K562 (cell line): Measurements from ENCODE around the gene ADAM22. TPM values are rescaled to one million over a fixed set of nuclear protein-coding genes. Genes with fewer than 3 reads are reported as not detected.

Experiments
- ATAC-seq: fragments of 200-7000 bp; cut with Tn5 transposase; 3 replicates; pipeline ENCODE4 v1.9.1; 2020; ENCODE audit warnings: moderate library complexity
- BruUV-seq: library from RNA; stranded (reverse); fragments of 400-500 nt; replicated peaks from 2 replicates; lab custom pipeline; 2021; lab: Mats Ljungman, UMichigan
- CTCF ChIA-PET: fragments of 300-600 bp; formaldehyde crosslinking; extraction: SDS; loops from one replicate; lab custom pipeline; 2021; ENCODE audit warnings: low intra/inter-chr PET ratio; lab: Yijun Ruan, JAX
- POLR2A ChIA-PET: fragments of 300-600, 350-650 bp; sonication (Branson Sonifier 250); formaldehyde crosslinking; extraction: SDS; loops from one replicate; lab custom pipeline; 2021; ENCODE audit warnings: antibody characterized with exemption, inconsistent platforms; lab: Yijun Ruan, JAX
- DNase-seq, 4 experiments: peaks; one replicate each; pipeline versions ENCODE4 v3.0.0 to v3.0.0-alpha.2; 2011 to 2018; ENCODE audit warnings: low spot score in 3 of 4, mixed read lengths in 3 of 4; ENCODE audit errors: extremely low read depth in 1 of 4
- FAIRE-seq: peaks from 2 replicates; lab custom pipeline; 2011; peaks lifted over from hg19 to GRCh38; lab: Jason Lieb, UNC
- H2AFZ ChIP-seq: 2 replicates; pipeline ENCODE4 v1.6.0; 2011; ENCODE audit warnings: low read depth, low read length, control low read depth, inconsistent platforms
- H3K27ac ChIP-seq: fragments of 200-600 bp; 3 replicates; pipeline ENCODE4 v1.8.0; 2011; ENCODE audit warnings: low read depth, mild to moderate bottlenecking, control low read depth, inconsistent platforms, low read length, moderate library complexity, mixed read lengths; ENCODE audit errors: extremely low read depth
- H3K27me3 ChIP-seq, 2 experiments: fragments of 300-600 bp in 1 of 2; 2 replicates in 1 of 2; 3 replicates in 1 of 2; pipeline versions ENCODE4 v1.6.0 to v1.8.0; 2011; ENCODE audit warnings: inconsistent platforms in 2 of 2, low read length in 2 of 2, mild to moderate bottlenecking in 1 of 2, mixed read lengths in 1 of 2, moderate library complexity in 1 of 2; ENCODE audit not compliant: control insufficient read depth in 2 of 2, insufficient read depth in 2 of 2
- H3K36me3 ChIP-seq: fragments of 300-600 bp; 3 replicates; pipeline ENCODE4 v1.8.0; 2011; ENCODE audit warnings: mild to moderate bottlenecking, low read length, inconsistent platforms; ENCODE audit not compliant: control insufficient read depth, insufficient read depth
- H3K4me1 ChIP-seq, 2 experiments: fragments of 200-600 bp in 1 of 2; replicated peaks in 1 of 2; 2 replicates in 1 of 2; 3 replicates in 1 of 2; pipeline versions ENCODE4 v1.5.1 to v1.8.0; 2011; ENCODE audit warnings: inconsistent platforms in 2 of 2, low read length in 2 of 2, mild to moderate bottlenecking in 1 of 2, mixed read lengths in 1 of 2, moderate library complexity in 1 of 2; ENCODE audit not compliant: control insufficient read depth in 2 of 2, insufficient read depth in 2 of 2
- H3K4me2 ChIP-seq: 2 replicates; pipeline ENCODE4 v1.6.1; 2011; ENCODE audit warnings: low read length, control low read depth, inconsistent platforms, mixed read lengths; ENCODE audit not compliant: insufficient read depth
- H3K4me3 ChIP-seq: fragments of 200-600 bp; sonication (generic), shearing (Covaris generic); 2 replicates; pipeline ENCODE4 v1.5.1; 2016; ENCODE audit warnings: control low read depth, inconsistent platforms
- H3K79me2 ChIP-seq: fragments of 200-600 bp; 3 replicates; pipeline ENCODE4 v1.8.0; 2011; ENCODE audit warnings: low read length, inconsistent platforms; ENCODE audit not compliant: control insufficient read depth, insufficient read depth
- H3K9ac ChIP-seq, 2 experiments: 2 replicates each; pipeline versions ENCODE4 v1.6.0 to v1.6.1; 2011; ENCODE audit warnings: low read depth in 2 of 2, low read length in 2 of 2, control low read depth in 1 of 2, inconsistent platforms in 1 of 2, mild to moderate bottlenecking in 1 of 2, mixed read lengths in 1 of 2; ENCODE audit not compliant: insufficient read depth in 1 of 2
- H3K9me1 ChIP-seq: one replicate; pipeline ENCODE4 v1.6.0; 2011; ENCODE audit warnings: inconsistent platforms, mild to moderate bottlenecking, low read length, moderate library complexity; ENCODE audit not compliant: control insufficient read depth, insufficient read depth
- H3K9me3 ChIP-seq: replicated peaks from 2 replicates; pipeline ENCODE4 v1.5.1; 2011; ENCODE audit warnings: low read depth, low read length, inconsistent platforms; ENCODE audit not compliant: control insufficient read depth, insufficient read depth
- H4K20me1 ChIP-seq: replicated peaks from 2 replicates; pipeline ENCODE4 v1.6.1; 2011; ENCODE audit warnings: low read length, inconsistent platforms, mixed read lengths; ENCODE audit not compliant: control insufficient read depth, insufficient read depth
- CREM ChIP-seq: IDR thresholded peaks from 2 replicates; pipeline ENCODE4 v1.6.1; 2014; ENCODE audit warnings: antibody characterized with exemption, low read depth
- TCFL5 ChIP-seq: fragments of 250-450 bp; sonication (Bioruptor Pico); conservative IDR thresholded peaks from 2 replicates; pipeline ENCODE4 v1.6.1; 2021; ENCODE audit warnings: mild to moderate bottlenecking, moderate library complexity, matching md5 sums
- ZFP36 ChIP-seq: fragments of 150-350 bp; IDR thresholded peaks from 2 replicates; pipeline ENCODE4 v1.6.1; 2018; ENCODE audit warnings: low read length, low read depth; ENCODE audit not compliant: partially characterized antibody
- ZNF282 ChIP-seq: sonication (generic); formaldehyde crosslinking; IDR thresholded peaks from 2 replicates; pipeline ENCODE4 v1.8.1; 2023; ENCODE audit warnings: missing genetic modification reagents
- WGBS: fragments of 100-300 bp; shearing (Covaris generic); methylation state at CpG from one replicate; pipeline ENCODE4 v1.1.6; 2016; ENCODE audit warnings: low coverage, mixed read lengths; ENCODE audit not compliant: insufficient coverage; ENCODE audit errors: missing lambda C conversion rate; 5-methylcytosine and 5-hydroxymethylcytosine counted together
- in situ Hi-C: fragments of 300-500 bp; cut with MboI; formaldehyde crosslinking; loops from 4 replicates; pipeline ENCODE4 v1.15.0; 2018; ENCODE audit warnings: inconsistent platforms, mixed read lengths
- intact Hi-C: fragments of 100-400 bp; cut with micrococcal nuclease; formaldehyde crosslinking; loops from 2 replicates; pipeline ENCODE4 v1.14.2; 2022
- polyA plus RNA-seq, 8 experiments: library from polyadenylated mRNA; depleted of rRNA in 4 of 8; stranded (reverse) in 5 of 8; unstranded in 3 of 8; fragments of >200 nt; fragmentation: Nextera tagmentation in 2 of 8; fragmentation: Illumina TruSeq in 1 of 8; extraction: Ambion mirVana in 2 of 8; extraction: Trizol in 1 of 8; gene quantifications; 2 replicates each; pipeline versions ENCODE4 v1.2.1 to v1.2.3, GENCODE V29; 2011 to 2014; ENCODE audit warnings: inconsistent platforms in 1 of 8, missing spikeins in 1 of 8
- total RNA-seq, 7 experiments: library from RNA; depleted of rRNA in 6 of 7; stranded (reverse); fragments of >200 nt in 6 of 7; fragmentation: Illumina TruSeq in 2 of 7; extraction: Trizol in 2 of 7; gene quantifications; 2 replicates each; pipeline versions ENCODE4 v1.2.1 to v1.2.3, GENCODE V29; 2011 to 2021; ENCODE audit warnings: low replicate concordance in 1 of 7
- TF ChIP-seq, protein P1 (sequence below), 2 experiments: fragments of 450-650 bp; IDR thresholded peaks; 2 replicates each; pipeline ENCODE4 v1.6.1; 2016
- TF ChIP-seq, protein P2 (sequence below): fragments of 450-650 bp; formaldehyde crosslinking; IDR thresholded peaks from 2 replicates; pipeline ENCODE4 v1.4.0; 2020; ENCODE audit warnings: mild to moderate bottlenecking, moderate library complexity
- TF ChIP-seq, protein P3 (sequence below), 2 experiments: fragments of 200-800 bp in 1 of 2; sonication (Bioruptor generic) in 1 of 2; sonication (generic) in 1 of 2; formaldehyde crosslinking in 1 of 2; IDR thresholded peaks in 1 of 2; conservative IDR thresholded peaks in 1 of 2; 2 replicates each; pipeline versions ENCODE4 v1.5.0 to v1.6.1; 2016 to 2020; ENCODE audit warnings: missing compliant biosample characterization in 1 of 2, missing genetic modification characterization in 1 of 2, missing genetic modification reagents in 1 of 2

Gene ADAM22
- total and polyA plus RNA-seq, 9 of the 15 experiments (the other 6 are each of a cell fraction or from before 2014, with no cell fraction given) = 0.01 to 0.58 (median 0.18) TPM

DNA sequence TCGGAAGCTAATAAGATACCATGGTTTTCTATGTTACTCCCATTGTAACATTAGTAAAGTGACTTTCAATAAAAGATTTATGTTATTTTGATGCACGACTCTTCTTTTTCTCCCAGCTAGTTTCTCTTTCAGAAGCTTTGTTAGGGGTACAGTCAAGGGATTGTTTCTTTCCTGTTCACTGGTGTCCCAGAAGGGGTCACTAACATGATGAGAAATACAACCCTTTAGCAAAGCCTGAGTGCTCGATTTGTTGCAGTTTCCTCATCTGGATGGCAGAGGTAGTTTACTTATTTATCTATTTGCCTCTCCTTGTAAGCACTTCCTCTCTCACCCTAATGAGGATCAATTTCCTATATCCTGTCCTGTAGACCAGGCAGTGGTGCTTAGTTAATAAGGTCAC is 268.7 kb downstream of the ADAM22 start (continued):
- no peak for TF ChIP-seq TCFL5 (CRISPR knock-in tag)
- TF ChIP-seq, protein P1, sequence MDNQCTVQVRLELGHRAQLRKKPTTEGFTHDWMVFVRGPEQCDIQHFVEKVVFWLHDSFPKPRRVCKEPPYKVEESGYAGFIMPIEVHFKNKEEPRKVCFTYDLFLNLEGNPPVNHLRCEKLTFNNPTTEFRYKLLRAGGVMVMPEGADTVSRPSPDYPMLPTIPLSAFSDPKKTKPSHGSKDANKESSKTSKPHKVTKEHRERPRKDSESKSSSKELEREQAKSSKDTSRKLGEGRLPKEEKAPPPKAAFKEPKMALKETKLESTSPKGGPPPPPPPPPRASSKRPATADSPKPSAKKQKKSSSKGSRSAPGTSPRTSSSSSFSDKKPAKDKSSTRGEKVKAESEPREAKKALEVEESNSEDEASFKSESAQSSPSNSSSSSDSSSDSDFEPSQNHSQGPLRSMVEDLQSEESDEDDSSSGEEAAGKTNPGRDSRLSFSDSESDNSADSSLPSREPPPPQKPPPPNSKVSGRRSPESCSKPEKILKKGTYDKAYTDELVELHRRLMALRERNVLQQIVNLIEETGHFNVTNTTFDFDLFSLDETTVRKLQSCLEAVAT (IDR thresholded peaks at IDR 0.05) = no peak

DNA sequence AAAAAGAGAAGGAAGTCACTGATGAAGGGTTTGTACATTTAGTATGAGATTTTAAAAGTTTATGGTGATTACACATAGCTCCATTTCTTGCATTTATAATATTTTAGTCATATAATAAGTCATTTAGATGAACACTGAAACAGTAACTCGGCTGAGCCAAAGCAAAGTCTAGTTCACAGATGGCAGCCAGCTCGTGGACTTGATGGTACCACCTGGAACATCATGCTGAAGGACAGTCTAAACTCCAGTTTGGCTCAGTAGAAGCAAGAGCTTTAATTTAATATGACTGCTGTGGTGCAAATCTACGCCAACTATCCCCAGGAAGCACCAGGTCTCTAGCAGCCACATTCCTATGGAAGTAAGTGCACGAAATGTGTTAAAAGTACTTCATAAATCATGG is 269.4 kb downstream of the ADAM22 start:
- H4K20me1 ChIP-seq = no peaks in the 10 kb centered on the region
- H3K36me3 ChIP-seq = peaks cover 51% of the 10 kb centered on the region
- TF ChIP-seq, protein P2, sequence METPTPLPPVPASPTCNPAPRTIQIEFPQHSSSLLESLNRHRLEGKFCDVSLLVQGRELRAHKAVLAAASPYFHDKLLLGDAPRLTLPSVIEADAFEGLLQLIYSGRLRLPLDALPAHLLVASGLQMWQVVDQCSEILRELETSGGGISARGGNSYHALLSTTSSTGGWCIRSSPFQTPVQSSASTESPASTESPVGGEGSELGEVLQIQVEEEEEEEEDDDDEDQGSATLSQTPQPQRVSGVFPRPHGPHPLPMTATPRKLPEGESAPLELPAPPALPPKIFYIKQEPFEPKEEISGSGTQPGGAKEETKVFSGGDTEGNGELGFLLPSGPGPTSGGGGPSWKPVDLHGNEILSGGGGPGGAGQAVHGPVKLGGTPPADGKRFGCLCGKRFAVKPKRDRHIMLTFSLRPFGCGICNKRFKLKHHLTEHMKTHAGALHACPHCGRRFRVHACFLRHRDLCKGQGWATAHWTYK (CRISPR knock-in tag) = no peak
- TF ChIP-seq, protein P3, sequence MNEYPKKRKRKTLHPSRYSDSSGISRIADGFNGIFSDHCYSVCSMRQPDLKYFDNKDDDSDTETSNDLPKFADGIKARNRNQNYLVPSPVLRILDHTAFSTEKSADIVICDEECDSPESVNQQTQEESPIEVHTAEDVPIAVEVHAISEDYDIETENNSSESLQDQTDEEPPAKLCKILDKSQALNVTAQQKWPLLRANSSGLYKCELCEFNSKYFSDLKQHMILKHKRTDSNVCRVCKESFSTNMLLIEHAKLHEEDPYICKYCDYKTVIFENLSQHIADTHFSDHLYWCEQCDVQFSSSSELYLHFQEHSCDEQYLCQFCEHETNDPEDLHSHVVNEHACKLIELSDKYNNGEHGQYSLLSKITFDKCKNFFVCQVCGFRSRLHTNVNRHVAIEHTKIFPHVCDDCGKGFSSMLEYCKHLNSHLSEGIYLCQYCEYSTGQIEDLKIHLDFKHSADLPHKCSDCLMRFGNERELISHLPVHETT (CRISPR knock-in tag; conservative IDR thresholded peaks at IDR 0.05 in 1 of 2, IDR thresholded peaks at IDR 0.05 in 1 of 2) = no peak
- no peak for TF ChIP-seq ZFP36
- no peak for TF ChIP-seq CREM
- no peak for TF ChIP-seq ZNF282
- TF ChIP-seq, all 486 proteins: peak for 0
- no peaks in the 10 kb centered on the region for H3K9me3 ChIP-seq
- ATAC-seq = no peak
- no peaks in the 10 kb centered on the region for H3K27me3 ChIP-seq
- no peak overlapping the region for H2AFZ ChIP-seq
- 91% methylated on average over 4 of the region's 4 CpGs for whole genome bisulfite sequencing
- H3K9me1 ChIP-seq = no peaks in the 10 kb centered on the region
- ChIA-PET POLR2A (interaction anchor here (0.7 kb wide), 1 partner anchor 597 kb away, joined by 3 read pairs; no protein-coding TSS in a partner anchor), CTCF (no interaction called here)
- peaks cover 0 to 16% of the 10 kb centered on the region in 2 experiments; a peak in 2 of 5 replicates for H3K4me1 ChIP-seq
- FAIRE-seq = no peak
- no peak for DNase-seq
- H3K4me3 ChIP-seq = no peak overlapping the region
- no peak overlapping the region for H3K27ac ChIP-seq
- no TSS peak for BruUV-seq
- in situ Hi-C loops (no loop called here), intact Hi-C loops (no loop called here)
- no peak overlapping the region for H3K9ac ChIP-seq
- no peak overlapping the region for H3K4me2 ChIP-seq
- H3K79me2 ChIP-seq = no peaks in the 10 kb centered on the region
